Measurements from ENCODE around the gene KCNQ1.

The KCNQ1 gene

DNA sequence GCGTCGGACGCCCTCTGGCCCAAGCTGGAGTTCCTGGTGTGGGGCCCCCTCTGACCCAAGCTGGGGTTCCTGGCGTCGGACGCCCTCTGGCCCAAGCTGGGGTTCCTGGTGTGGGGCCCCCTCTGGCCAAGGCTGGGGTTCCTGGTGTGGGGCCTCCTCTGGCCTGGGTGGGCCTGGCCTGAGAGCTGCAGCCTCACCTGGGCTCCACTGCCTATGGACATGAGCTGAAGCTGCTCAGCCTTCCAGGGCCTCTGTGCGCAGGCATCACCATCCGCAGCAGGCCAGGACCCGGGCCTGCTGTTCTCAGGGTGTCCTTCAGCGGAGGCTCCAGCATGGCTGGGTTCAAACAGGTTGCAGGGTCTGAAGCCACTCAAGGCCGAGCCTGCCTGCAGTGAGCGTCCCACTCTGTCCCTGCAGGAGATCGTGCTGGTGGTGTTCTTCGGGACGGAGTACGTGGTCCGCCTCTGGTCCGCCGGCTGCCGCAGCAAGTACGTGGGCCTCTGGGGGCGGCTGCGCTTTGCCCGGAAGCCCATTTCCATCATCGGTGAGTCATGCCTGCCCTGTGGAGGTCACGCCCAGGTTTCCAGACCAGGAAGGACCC, 125.5 kb downstream of the KCNQ1 start:
- no peak for DNase-seq (ENCODE audit: low read depth)

DNA sequence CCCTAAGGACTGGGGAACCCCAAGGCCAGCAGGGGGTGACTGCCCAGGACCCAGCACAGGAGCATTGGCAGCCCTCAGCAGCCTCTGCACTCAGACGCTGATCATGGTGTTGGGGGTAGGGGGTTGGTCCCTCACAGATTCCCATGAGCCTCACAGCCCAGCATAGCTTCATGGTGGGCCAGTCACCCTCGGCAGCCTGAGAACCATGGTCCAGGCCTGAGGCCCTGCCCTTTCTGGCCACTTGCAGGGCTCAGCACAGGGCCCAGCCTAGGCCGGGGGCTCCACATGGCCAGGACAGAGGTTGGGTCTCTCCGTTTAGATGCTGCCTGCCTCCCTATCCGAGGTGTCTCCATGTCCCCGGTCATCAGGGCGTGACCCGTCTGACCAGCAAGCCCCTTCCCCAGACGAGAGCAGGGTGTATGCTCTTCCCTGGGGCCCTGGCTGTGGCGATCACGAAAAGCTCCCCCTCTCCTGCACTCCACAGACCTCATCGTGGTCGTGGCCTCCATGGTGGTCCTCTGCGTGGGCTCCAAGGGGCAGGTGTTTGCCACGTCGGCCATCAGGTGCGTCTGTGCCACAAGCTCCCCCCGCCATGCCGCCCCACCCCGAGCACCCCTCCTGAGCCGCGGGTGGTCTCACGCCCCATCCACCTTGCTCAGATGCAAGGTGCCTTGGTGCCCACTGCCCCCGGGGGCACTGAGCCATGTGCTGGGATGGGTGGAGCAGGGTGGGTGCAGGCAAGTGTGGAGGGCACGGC, 126.2 kb downstream of the KCNQ1 start:
- no peak for DNase-seq (ENCODE audit: low read depth)

DNA sequence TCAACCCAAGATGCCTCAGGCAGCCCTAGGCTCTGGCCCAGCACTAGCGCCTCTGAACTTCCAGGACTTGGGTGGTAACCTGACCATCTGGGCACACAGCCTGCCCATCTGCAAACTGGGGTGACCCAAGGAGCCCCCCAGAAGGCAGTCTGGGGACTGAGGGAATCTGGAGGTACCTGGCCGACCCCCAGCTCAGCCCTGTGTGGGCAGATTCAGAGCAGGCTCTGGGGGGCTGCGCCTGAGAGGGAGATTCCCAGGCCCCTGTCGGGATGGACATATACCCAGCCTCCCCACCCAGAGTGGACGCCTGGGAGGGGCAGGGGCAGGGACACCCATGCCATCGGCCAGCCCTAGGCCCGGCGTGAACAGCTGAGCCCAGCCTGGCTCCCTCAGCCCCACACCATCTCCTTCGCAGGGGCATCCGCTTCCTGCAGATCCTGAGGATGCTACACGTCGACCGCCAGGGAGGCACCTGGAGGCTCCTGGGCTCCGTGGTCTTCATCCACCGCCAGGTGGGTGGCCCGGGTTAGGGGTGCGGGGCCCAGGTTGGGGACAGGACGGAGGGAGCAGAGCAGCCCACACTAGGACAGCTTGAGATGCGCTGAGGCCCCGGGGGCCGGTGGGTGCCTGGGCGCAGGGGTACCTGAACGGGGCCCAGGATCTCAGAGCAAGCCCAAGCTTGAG, 126.9 kb downstream of the KCNQ1 start:
- no peak for DNase-seq (ENCODE audit: low read depth)

DNA sequence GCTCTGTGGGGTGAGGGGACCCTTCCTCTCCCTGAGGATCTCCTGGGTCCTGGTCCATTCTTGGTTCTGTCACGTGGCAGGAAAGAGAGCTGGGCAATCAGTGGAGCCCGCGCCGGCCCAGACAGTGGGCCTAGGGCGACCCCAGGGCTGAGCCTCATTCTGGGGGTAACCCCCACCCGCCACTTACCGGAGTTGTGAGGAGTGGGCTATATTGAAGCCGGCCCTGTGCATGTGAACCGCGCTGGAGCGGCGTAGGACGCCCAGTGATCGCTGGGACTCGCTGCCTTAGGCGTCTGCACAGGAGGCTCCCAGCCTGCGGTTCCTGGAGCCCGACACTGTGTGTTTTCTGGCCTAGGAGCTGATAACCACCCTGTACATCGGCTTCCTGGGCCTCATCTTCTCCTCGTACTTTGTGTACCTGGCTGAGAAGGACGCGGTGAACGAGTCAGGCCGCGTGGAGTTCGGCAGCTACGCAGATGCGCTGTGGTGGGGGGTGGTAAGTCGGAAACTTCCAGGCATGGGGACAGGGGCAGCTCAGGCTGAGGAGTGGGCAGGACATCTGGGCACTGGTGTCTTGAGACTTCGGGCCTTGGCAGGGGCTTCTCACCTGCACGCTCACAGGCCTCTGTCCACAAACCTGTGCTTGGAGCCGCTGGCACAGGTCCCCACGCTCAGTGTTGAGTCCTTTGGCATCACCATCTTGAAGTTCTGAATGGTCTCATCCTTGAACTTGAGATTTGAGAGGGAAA, 127.9 kb downstream of the KCNQ1 start:
- DNase-seq (ENCODE audit: low read depth) = no peak

DNA sequence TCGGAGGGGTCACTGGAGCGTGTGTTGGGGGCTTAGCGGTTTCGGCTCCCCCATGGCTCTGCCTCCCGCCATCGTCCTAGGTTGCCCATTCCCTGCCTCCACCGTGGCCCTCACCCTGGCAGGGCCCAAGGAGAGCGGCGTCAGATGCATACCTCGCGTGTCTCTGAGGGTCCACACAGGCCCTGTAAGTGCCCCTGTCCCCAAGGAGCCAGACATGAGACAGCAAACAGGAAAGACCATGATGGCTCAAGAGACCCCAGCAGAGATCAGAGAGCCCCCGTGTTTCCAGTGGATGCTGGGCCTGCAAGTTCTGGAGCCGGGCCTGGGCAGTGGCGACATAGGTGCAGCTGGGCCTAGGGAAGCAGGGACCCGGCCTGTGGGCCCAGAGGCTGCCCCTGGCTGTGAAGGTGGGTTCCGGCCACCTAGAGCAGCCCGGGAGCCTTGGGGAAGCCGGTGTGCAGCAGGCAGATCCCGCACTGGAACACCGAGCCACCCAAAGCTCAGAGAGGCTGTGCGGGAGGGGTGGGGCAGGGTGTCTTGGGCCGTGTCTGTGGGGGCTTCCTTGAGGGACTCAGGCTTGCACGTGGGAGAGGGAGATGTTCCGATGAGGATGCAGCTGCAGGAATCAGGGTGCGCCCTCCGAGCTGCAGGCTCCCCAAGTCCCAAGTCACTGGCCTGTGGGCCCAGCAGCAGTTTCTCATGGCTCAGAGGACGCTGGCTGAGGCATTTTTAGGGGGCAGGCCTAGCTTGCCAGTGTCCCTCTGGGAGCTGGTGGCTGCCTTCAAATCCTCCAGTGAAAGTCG, 128.6 kb downstream of the KCNQ1 start:
- DNase-seq (ENCODE audit: low read depth) = no peak

DNA sequence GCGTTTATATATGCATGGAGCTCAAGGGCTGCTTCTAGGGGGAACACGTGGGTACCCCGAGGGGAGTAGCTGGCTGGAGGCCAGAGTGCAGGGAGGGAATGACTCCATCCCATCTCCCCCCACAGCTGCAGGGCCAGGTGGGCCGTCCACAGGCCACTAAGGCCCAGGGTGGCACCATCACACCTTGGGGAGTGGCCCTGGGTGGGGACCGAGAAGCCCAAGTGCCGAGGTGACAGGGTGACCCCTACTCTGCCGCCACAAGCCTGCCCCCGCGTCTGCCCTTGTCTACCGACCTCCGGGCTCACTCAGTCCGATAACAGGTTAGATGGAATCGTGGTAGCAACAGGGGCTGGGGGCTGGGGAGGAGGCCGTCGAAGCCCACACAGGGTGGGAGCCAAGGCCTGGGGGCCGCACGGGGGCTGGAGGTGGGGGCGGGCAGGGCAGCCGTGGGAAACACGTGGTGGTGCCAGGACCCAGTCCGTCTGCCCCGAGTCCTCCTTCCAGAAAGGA, 129.3 kb downstream of the KCNQ1 start:
- no peak for DNase-seq (ENCODE audit: low read depth)

DNA sequence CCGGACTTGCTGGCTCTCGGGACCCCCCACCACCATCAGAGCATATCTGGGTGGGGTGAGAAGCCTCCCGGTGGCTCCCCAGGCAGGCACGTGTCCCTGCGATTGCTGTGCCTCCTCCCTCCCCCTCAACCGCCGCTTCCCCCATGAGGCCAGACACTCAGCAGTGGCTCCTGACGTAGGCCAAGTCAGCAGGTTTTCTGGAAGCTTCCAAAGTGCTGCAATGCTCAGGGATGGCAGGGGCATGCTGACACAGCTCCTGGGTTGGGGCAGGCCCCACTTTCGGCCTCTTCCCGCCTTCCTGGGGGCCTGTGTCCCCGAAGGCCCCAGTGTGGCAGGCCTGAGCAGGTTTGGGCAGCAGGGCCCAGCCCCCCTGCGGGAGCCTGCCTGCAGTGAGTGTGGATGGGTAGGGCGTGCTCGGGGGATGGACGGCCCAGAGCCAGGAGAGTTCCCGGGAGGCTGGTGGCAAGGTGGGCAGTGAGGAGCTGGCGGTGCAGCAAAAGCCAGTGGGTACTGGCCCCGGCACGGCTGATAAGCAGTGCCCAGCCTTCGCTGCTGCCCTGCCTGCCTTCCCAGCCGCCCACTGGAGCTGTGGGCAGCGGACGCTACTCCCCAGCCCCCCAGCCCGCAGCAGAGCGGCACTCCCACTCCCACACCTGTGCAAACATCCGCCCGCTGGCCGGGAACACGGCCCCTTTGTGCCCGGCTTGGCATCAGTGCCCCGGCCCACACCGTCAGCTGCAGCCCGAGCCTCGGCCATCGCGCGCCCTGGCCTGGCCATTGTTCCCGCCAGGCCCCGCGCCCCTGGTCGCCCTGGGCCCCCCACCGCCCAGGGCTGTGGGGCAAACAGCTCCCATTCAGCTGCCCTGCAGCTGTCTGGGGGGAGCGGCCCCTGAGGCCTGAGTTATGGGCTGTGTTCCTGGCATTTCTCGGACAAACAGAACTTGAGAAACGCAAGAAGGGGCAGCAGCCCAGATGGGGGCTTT, 130.0 kb downstream of the KCNQ1 start:
- DNase-seq (ENCODE audit: low read depth) = no peak

DNA sequence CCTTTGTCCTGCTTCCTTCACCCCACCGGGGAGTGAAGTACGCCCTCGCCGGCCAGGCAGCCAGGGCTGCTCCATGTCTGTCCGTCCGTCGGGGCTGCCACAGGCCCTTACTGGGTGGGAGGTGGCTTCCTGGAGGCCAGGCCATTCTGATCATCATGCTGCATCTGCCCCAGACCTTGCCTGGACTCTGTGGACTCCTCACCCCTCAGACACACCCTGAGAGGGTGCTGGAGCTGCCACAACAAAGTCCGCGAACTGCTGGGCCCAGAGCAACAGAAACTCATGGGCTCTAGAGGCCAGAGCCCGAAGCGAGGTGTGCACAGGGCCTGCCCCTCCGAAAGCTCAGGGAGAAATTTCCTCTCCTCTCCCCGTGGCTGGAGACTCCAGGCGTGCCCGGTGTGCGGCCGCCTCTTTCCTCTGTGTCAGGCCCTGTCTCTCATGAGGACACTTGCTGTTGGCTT, 130.8 kb downstream of the KCNQ1 start:
- no peak for DNase-seq (ENCODE audit: low read depth)

DNA sequence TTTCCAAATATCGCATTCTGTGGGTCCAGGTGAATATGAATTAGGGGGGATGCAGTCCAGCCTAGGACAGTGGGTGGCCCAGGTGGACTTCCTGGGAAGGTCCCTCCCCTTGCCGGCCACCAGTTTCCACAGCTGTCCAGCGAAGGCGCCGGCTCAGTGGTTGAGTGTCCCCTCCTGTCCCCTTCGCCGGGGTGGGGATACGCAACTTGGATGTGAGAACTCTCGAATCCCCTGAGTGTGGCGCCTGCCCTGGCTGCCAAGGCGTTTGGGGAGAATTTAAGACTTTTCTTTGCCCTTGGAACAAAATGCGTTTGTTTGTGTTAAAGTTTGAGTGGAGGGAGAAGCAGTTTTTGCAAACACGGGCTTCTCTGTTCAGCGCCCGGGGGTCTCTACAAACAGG, 131.3 kb downstream of the KCNQ1 start:
- DNase-seq (ENCODE audit: low read depth) = no peak

DNA sequence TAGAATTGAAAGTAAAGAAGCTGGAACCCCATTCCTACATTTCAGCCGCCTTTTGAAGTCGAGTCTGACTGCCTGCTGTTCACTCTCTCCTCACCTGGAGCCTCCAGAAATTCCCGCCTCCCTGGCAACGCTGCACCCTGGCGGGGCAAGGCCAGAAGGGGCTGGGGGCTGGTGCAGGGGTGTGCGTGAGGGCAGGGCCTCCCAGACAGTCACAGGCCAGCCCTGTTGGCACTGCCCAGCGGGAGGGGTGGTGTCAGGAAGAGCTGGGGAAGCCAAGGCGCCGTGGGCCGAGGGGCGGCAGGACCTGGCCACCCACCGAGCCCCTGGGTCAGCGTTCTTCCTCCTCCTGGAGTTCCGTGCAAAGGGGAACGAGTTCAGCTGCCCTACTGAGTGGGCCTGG, 131.7 kb downstream of the KCNQ1 start:
- no peak for DNase-seq (ENCODE audit: low read depth)

DNA sequence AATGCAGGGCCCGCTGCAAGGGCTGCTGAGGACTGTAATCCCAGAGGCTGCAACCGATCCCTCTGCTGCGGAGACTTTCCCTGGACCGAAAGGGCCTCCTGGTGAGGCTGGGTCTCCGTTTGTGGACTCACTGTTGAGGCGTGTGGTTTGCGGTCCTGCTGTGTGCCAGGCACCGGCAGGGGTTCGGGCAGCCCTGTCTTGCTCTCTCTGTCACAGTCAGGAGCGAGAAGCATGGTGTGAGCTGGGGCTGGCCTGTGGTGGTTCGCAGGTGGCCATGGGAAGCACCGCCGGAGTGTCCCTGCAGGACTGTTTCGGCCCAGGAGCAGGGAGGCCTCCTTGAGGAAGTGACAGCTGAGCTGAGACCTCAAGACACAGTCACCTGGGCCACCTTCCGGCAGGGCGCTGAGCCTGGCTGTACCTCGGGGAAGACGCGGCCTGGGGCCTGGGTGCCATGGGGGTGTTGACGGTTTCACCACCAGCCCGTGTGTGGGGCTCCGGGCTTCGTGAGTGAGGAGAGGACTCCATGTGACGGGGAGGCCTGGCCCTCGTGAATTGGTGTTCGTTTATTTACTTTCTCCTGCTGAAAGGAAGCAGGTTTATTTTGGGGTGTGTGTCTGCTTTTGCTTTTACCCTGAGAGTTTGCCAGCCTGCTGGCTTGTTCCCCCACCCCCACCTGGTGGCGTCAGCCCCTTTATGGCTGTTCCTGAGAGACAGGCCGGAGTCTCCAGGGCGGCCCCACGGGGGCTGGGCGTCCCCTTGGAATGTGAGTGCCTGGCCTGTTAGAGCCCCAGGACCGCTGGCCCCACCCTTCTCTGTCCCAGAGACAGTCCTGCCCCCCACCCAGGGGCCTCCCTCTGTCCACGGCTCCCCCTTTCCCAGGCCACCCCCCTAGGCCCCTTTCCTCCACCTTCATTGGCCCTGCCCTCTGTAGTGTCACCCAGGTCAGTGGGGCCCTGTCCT, 132.5 kb downstream of the KCNQ1 start:
- DNase-seq (ENCODE audit: low read depth) = no peak

DNA sequence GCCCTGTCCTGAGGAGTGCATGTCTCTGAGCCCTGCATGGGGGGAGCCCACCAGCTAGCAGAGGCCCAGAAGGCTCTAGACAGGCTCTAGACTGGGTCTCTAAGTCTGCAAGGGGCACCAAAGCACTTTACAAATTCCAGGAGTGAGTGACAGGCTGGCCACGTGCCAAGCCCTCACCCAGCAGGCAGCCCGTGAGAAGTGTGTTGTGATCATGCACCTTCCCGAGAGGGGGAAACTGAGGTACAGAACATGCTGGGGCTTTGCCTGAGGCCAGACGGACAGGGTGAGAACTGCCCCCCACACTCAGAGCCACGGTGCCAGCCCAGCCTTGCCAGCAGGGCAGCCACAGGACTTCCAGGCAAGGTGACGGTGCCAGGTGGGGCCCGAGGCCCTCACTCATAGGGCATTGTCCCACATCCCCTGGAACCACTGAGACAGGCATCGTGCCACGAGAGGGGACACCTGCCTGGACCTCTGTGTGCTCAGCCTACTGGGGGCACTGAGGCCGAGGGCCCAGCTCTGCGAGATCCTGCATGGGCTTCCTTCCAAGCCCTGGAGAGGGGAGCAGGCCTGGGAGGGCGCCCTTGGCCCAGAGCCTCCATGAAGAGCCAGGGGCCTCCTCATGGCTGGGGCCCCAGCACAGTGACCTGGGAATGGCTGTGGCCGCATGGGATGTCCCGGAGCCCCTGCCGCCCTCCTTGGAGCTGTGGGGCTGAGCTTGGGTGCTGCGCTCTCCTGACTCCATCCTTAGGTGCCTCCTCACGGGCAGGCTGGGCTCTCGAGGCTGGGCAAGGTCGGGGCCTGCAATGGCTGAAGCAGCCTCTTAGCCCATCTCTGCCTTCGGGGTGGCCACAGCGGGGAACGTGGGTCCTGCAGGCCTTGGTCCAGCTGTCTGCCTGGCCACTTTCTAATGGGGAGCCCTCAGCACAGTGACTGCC, 133.5 kb downstream of the KCNQ1 start:
- no peak for DNase-seq (ENCODE audit: low read depth)

DNA sequence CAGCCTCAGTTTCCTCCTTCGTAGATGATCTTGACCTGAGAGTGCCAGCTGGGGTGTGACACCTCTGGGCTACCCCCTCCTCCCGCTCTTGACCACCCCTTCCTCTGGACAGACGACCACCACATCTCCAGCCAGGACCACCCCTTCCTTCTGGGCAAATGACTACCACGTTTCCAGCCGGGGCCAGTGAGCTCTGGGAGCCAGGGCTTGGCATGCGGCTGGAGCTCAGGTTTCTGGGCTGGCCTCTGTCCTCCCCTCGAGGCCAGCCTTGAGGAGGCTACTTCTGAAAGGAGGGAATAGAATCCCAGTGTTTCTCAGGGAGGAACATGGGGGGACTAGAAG, 134.1 kb downstream of the KCNQ1 start:
- DNase-seq (ENCODE audit: low read depth) = no peak

DNA sequence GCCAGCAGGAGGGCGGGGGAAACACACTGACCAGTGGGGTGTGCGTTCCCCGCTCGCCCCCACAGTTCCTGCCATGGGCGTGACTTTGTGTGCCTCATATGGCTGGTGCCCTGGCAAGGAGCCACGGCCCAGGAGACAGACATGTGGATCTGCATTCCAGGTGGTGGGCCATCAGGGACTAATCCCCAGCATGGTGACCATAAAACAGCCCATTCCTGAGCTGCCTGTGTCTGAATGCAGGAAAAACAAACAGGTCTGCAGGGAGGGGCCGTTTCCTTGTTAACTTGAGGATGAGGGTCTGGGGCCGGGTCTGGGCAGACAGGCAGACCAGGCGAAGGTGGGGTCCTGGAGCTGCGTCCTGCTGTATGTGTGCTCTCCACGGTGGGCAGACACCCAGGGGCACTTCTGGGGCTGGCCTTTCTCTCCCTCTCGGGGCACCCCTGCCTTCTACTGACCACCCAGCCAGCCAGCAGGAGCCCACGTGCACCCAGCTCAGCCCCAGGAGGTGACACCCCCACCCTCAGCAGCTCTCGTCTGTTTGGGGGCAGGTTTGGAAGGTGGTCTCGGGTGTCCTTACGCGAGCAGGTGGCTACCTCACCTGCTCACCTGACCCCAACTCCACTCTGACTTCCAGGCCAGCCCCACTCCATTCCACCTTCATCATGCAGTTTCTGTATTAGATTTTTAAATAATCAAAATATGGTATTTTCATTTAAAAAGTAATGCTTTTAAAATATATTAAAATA, 134.7 kb downstream of the KCNQ1 start:
- DNase-seq (ENCODE audit: low read depth) = no peak

DNA sequence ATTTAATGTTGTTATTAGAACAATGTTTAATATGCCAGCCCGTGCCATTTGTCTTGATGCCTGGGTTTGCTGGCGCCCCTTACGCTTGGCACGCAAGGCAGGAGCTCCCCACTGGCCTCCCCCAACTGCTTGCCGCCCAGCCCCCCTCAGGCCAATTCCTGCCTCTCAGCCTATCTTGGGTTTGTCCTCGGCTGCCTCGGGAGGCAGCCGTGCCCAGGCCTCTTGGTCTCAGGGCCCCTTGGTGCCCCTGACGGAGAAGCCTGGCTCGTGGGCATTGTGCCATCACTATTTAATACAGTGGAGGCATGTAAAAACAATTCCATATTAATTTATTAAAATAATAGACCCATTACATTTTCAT, 135.2 kb downstream of the KCNQ1 start:
- DNase-seq (ENCODE audit: low read depth) = no peak

DNA sequence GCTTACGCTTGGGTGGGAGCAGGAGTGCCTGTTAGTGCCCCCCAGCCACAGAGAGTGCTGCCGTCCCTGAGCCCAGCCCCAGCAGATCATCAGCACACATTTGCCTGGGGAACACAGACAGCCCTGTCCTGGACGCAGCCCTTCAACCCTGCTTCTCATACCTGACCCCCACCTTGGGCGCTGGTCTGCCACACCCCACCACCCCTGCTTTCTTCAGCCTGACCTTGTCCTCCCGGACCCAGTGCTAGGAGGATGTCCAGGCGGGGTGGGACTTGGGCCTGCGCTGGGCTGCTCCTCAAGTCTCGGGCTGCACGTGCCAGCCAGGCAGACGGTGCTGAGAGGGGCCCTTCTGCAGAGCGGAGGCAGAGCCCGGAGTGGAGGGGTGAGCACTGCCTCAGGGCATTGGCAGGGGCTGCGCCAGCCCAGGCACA, 135.8 kb downstream of the KCNQ1 start:
- no peak for DNase-seq (ENCODE audit: low read depth)

DNA sequence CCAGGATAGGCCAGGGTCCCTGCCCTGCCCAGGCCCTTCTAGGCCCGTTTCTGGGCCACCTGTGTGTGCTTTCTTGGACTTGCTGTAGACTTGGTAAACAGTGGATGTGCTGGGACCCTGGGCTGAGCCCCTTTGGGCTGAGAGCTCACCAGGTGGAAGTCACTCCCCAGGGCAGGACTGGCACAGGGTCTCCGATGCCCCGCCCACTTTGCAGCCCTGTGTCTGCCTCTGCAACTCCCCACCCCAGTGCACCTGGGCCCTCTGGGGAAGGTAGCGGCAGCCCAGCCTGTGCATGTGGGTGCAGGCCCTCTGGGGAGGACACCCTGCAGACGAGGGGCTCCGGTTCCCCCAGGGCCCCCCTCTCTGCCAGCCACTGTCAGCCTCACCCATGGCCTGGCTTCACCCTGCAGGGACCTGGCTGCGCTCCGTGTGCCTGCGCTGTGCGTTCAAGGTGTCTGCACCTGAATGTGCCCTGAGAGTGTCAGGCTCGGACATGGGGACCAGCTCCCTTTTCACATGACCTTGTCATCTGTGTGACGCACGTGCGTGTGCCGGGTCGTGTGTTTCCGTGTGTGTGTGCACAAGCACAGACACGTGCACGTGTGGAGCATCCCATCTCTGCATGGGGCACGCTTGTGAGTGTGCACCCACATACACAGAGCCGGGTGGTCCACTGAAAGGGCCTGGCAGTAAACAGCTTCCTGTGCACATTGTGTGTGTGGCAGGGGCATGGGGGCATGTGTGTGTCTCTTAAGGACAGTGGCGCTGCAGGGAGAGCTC, 136.5 kb downstream of the KCNQ1 start:
- DNase-seq (ENCODE audit: low read depth) = no peak
